HCT116 (cell line): ENCODE measurements around the gene NAA60.

ENCODE experiments used
- EZH2phosphoT487 ChIP-seq: fragments of 200-600 bp; IDR thresholded peaks from 2 replicates; pipeline ENCODE4 v1.6.1; 2018; ENCODE audit warnings: antibody characterized with exemption, borderline replicate concordance
- JUND ChIP-seq: IDR thresholded peaks from 2 replicates; pipeline ENCODE4 v1.6.1; 2012
- POLR2A ChIP-seq: IDR thresholded peaks from 2 replicates; pipeline ENCODE4 v1.7.0; 2011; ENCODE audit warnings: borderline replicate concordance; ENCODE audit not compliant: insufficient read depth, insufficient read length; ENCODE audit errors: extremely low read depth
- SP1 ChIP-seq: IDR thresholded peaks from 2 replicates; pipeline ENCODE4 v1.6.1; 2012; ENCODE audit warnings: low read depth
- SRF ChIP-seq: IDR thresholded peaks from 2 replicates; pipeline ENCODE4 v1.6.1; 2012; ENCODE audit warnings: low read depth
- ZNF274 ChIP-seq: fragments of 200-500 bp; sonication (Bioruptor generic); IDR thresholded peaks from 2 replicates; pipeline ENCODE4 v1.6.1; 2014; ENCODE audit warnings: mild to moderate bottlenecking, low read depth, low read length, inconsistent platforms
- TF ChIP-seq, protein P1 (sequence below), 3 experiments: fragments of 200-600 bp in 1 of 3; sonication (generic) in 1 of 3; IDR thresholded peaks in 2 of 3; conservative IDR thresholded peaks in 1 of 3; 2 replicates each; pipeline ENCODE4 v1.5.1; 2012 to 2017; ENCODE audit warnings: low read depth in 2 of 3, low read length in 2 of 3, antibody characterized with exemption in 1 of 3, borderline replicate concordance in 1 of 3, control low read depth in 1 of 3, mild to moderate bottlenecking in 1 of 3, mixed read lengths in 1 of 3, mixed run types in 1 of 3, moderate library complexity in 1 of 3; ENCODE audit not compliant: insufficient read depth in 1 of 3

DNA sequence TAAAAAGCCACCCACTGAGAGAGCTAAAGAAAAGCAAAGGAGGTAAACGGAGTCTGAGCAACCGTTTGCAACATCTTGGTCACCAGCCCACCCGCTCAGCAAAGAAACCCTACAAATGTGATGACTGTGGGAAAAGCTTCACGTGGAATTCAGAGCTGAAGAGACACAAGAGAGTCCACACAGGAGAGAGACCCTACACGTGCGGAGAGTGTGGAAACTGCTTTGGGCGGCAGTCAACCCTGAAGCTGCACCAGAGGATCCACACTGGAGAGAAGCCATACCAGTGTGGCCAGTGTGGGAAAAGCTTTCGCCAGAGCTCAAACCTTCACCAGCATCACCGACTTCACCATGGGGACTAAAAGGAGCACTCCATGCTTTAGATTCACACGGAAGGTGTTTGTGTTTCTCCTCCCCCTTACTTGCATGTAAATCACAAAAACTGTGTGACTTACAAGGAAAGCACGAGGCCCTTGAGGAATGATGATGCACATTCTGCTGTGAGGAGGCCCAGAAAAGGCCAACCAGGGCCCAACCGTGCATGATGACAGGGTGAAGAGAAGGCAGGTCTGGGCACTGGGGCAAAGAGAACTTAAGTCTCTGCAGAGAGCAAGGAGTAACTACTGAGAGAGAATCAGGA is 34.8 kb upstream of the NAA60 start:
- TF ChIP-seq SP1 (no peak), JUND (no peak), EZH2phosphoT487 (no peak), POLR2A (no peak), ZNF274 (no peak), SRF (no peak)
- TF ChIP-seq, protein P1, sequence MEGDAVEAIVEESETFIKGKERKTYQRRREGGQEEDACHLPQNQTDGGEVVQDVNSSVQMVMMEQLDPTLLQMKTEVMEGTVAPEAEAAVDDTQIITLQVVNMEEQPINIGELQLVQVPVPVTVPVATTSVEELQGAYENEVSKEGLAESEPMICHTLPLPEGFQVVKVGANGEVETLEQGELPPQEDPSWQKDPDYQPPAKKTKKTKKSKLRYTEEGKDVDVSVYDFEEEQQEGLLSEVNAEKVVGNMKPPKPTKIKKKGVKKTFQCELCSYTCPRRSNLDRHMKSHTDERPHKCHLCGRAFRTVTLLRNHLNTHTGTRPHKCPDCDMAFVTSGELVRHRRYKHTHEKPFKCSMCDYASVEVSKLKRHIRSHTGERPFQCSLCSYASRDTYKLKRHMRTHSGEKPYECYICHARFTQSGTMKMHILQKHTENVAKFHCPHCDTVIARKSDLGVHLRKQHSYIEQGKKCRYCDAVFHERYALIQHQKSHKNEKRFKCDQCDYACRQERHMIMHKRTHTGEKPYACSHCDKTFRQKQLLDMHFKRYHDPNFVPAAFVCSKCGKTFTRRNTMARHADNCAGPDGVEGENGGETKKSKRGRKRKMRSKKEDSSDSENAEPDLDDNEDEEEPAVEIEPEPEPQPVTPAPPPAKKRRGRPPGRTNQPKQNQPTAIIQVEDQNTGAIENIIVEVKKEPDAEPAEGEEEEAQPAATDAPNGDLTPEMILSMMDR (IDR thresholded peaks at IDR 0.05 in 2 of 3, conservative IDR thresholded peaks at IDR 0.05 in 1 of 3; ENCODE audit: borderline replicate concordance in 1 of 3, insufficient read depth in 1 of 3, low read depth in 2 of 3, low read length in 2 of 3), result no peak
